Spinal cord (tissue), 10 donors: ENCODE results near the gene OR51B5. TPM values are rescaled to one million over a fixed set of nuclear protein-coding genes. Genes with fewer than 3 reads are reported as not detected.

Experiments used
- DNase-seq, 6 donors: peaks; one replicate each; pipeline versions ENCODE4 v3.0.0 to v3.0.0-alpha.2; 2013 to 2015; ENCODE audit warnings: low spot score in 6 of 6, low read depth in 4 of 6
- H3K27ac ChIP-seq: one replicate; pipeline ENCODE4 v1.5.1; 2013; ENCODE audit warnings: low read depth, low read length, control low read depth
- H3K27me3 ChIP-seq: one replicate; pipeline ENCODE4 v1.6.1; 2013; ENCODE audit warnings: low read length; ENCODE audit not compliant: control insufficient read depth, insufficient read depth
- H3K36me3 ChIP-seq: one replicate; pipeline ENCODE4 v1.6.1; 2013; ENCODE audit warnings: low read length; ENCODE audit not compliant: control insufficient read depth, insufficient read depth
- H3K4me1 ChIP-seq: one replicate; pipeline ENCODE4 v1.6.1; 2013; ENCODE audit warnings: low read length; ENCODE audit not compliant: control insufficient read depth, insufficient read depth
- H3K4me3 ChIP-seq: one replicate; pipeline ENCODE4 v1.5.1; 2013; ENCODE audit warnings: low read depth, low read length, control low read depth
- H3K9me3 ChIP-seq: one replicate; pipeline ENCODE4 v1.6.1; 2013; ENCODE audit warnings: low read length; ENCODE audit not compliant: control insufficient read depth, insufficient read depth
- WGBS: methylation state at CpG from one replicate; pipeline ENCODE4 v1.1.5; 2013; ENCODE audit warnings: missing lambda C conversion rate; ENCODE audit not compliant: insufficient coverage; 5-methylcytosine and 5-hydroxymethylcytosine counted together
- long read RNA-seq, 4 donors: transcript quantifications; one replicate each; lab custom pipeline, GENCODE V29; 2026
- polyA plus RNA-seq, 2 donors: library from polyadenylated mRNA; unstranded; fragments of 120-200 nt; gene quantifications; one replicate each; pipeline ENCODE4 v1.2.1, GENCODE V29; 2013; ENCODE audit not compliant: insufficient read length in 2 of 2
- total RNA-seq, 2 donors: library from RNA; depleted of rRNA in 1 of 2; stranded (reverse); fragments of 120-200 nt in 1 of 2; fragments of >200 nt in 1 of 2; gene quantifications; one replicate each; pipeline versions ENCODE4 v1.2.3 to v1.2.4, GENCODE V29; 2013 to 2014
- donor health status: healthy.

The OR51B5 gene
- total RNA-seq (1 to 10 TPM in 1 of 2 donors, under 1 TPM in 1; 0.99 to 1.7 TPM), polyA plus RNA-seq (under 1 TPM in 1 of 2 donors, not detected in 1; 0.33 TPM)
- long read RNA-seq, donor 1 = 0 reads
- long read RNA-seq, donor 2 = 0 reads
- long read RNA-seq, donor 3 = 0 reads
- long read RNA-seq, donor 4 = 0 reads

- WGBS = 67% methylated on average over 1 of the region's 6 CpGs
- Histone ChIP-seq H3K27ac (no peak within 1 kb of the TSS), H3K27me3 (no peaks in the 10 kb centered on the region), H3K36me3 (no peaks in the 10 kb centered on the region), H3K4me1 (no peaks in the 10 kb centered on the region), H3K4me3 (no peak within 1 kb of the TSS), H3K9me3 (no peaks in the 10 kb centered on the region)
- DNase-seq = no peak
Observed at GRCh38 chr11:5343474-5344335, at the start of gene OR51B5. TSS of gene OR51B5 (minus strand) at chr11:5343524. CDS start at chr11:5343524, 0 bp downstream.

GRCh38 chr11:5390210-5390609, 46.9 kb upstream of the OR51B5 start:
- Histone ChIP-seq H3K27me3 (no peaks in the 10 kb centered on the region), H3K36me3 (no peaks in the 10 kb centered on the region), H3K27ac (no peak overlapping the region), H3K4me1 (no peaks in the 10 kb centered on the region), H3K4me3 (no peak overlapping the region), H3K9me3 (no peaks in the 10 kb centered on the region)
- 100% methylated on average over 1 of the region's 2 CpGs for WGBS
- DNase-seq = no peak

- Histone ChIP-seq H3K9me3 (no peaks in the 10 kb centered on the region), H3K36me3 (no peaks in the 10 kb centered on the region), H3K27ac (no peak overlapping the region), H3K4me3 (no peak overlapping the region), H3K27me3 (no peaks in the 10 kb centered on the region), H3K4me1 (no peaks in the 10 kb centered on the region)
- DNase-seq = no peak
- 60% methylated on average over 1 of the region's 2 CpGs for WGBS
Observed at GRCh38 chr11:5384335-5384734, 41.0 kb upstream of the OR51B5 start.

GRCh38 chr11:5383576-5383975, 40.3 kb upstream of the OR51B5 start, which contains the start of gene OR51M1:
TSS of gene OR51M1 (plus strand) at chr11:5383812. CDS start at chr11:5389399, 5,587 bp downstream.
- Histone ChIP-seq H3K36me3 (no peaks in the 10 kb centered on the region), H3K4me3 (no peak within 1 kb of the TSS), H3K27ac (no peak within 1 kb of the TSS), H3K27me3 (no peaks in the 10 kb centered on the region), H3K9me3 (no peaks in the 10 kb centered on the region), H3K4me1 (no peaks in the 10 kb centered on the region)
- no peak for DNase-seq
- no CpG with 5 or more reads among the region's 1 CpG for WGBS

- no peaks in the 10 kb centered on the region for H3K9me3 ChIP-seq
Observed at GRCh38 chr11:5380740-5381342, 37.5 kb upstream of the OR51B5 start.

GRCh38 chr11:5369789-5370188, 26.5 kb upstream of the OR51B5 start:
- Histone ChIP-seq H3K27ac (no peak overlapping the region), H3K27me3 (no peaks in the 10 kb centered on the region), H3K4me1 (no peaks in the 10 kb centered on the region), H3K9me3 (peaks cover 2% of the 10 kb centered on the region), H3K4me3 (no peak overlapping the region), H3K36me3 (no peaks in the 10 kb centered on the region)
- peak in 3 of 6 donors; percentile 17 to 84 (median 46) for DNase-seq

More at GRCh38 chr11:5380740-5381342, 37.5 kb upstream of the OR51B5 start:
- H3K36me3 ChIP-seq = no peaks in the 10 kb centered on the region
- no peak overlapping the region for H3K4me3 ChIP-seq
- DNase-seq = peak in 3 of 6 donors; percentile 33 to 58 (median 44)
- no peaks in the 10 kb centered on the region for H3K27me3 ChIP-seq
- H3K4me1 ChIP-seq = no peaks in the 10 kb centered on the region
- no peak overlapping the region for H3K27ac ChIP-seq
- 38% methylated on average over 1 of the region's 4 CpGs for WGBS

- no peak for DNase-seq
- no peaks in the 10 kb centered on the region for H3K36me3 ChIP-seq
- H3K27me3 ChIP-seq = no peaks in the 10 kb centered on the region
- H3K4me1 ChIP-seq = no peaks in the 10 kb centered on the region
- no peak overlapping the region for H3K27ac ChIP-seq
- no peak overlapping the region for H3K4me3 ChIP-seq
- H3K9me3 ChIP-seq = peaks cover 2% of the 10 kb centered on the region
- 100% methylated on average over 1 of the region's 3 CpGs for WGBS
Observed at GRCh38 chr11:5368502-5369043, 25.2 kb upstream of the OR51B5 start.

GRCh38 chr11:5367448-5368074, 24.2 kb upstream of the OR51B5 start:
- Histone ChIP-seq H3K36me3 (no peaks in the 10 kb centered on the region), H3K27me3 (no peaks in the 10 kb centered on the region), H3K4me3 (no peak overlapping the region), H3K4me1 (no peaks in the 10 kb centered on the region), H3K9me3 (no peaks in the 10 kb centered on the region), H3K27ac (no peak overlapping the region)
- peak in 3 of 6 donors; percentile 5 to 38 (median 24) for DNase-seq
- 21% methylated on average over 2 of the region's 2 CpGs for WGBS

- Histone ChIP-seq H3K4me1 (no peaks in the 10 kb centered on the region), H3K9me3 (no peaks in the 10 kb centered on the region), H3K36me3 (no peaks in the 10 kb centered on the region), H3K4me3 (no peak overlapping the region), H3K27me3 (no peaks in the 10 kb centered on the region), H3K27ac (no peak overlapping the region)
- DNase-seq = no peak
- WGBS = 71% methylated on average over 1 of the region's 1 CpG
Observed at GRCh38 chr11:5366856-5367255, 23.5 kb upstream of the OR51B5 start.
